ENCODE results near the gene LAMA1.

DNA sequence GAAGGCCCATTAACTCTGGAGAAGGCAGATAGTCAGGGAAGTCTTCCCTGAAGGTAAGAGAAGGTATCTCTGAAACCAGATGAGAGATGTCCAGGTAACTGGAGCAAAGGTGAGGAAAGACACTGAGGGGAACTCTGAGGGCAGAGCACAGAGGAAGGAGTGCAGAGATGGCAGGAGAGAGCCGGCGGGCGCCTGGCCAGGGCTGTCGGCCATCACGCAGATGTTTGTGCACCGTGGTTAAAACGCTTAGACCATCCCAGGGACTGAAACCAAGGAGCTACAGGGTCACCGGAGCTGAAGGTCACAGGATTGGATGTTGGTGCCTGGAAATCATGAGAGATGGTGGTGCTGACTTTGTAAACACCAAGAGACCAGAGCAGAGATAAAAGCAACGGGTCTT lies 55.4 kb downstream of the LAMA1 start:
- TF ChIP-seq, protein P1, sequence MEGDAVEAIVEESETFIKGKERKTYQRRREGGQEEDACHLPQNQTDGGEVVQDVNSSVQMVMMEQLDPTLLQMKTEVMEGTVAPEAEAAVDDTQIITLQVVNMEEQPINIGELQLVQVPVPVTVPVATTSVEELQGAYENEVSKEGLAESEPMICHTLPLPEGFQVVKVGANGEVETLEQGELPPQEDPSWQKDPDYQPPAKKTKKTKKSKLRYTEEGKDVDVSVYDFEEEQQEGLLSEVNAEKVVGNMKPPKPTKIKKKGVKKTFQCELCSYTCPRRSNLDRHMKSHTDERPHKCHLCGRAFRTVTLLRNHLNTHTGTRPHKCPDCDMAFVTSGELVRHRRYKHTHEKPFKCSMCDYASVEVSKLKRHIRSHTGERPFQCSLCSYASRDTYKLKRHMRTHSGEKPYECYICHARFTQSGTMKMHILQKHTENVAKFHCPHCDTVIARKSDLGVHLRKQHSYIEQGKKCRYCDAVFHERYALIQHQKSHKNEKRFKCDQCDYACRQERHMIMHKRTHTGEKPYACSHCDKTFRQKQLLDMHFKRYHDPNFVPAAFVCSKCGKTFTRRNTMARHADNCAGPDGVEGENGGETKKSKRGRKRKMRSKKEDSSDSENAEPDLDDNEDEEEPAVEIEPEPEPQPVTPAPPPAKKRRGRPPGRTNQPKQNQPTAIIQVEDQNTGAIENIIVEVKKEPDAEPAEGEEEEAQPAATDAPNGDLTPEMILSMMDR (IDR thresholded peaks at IDR 0.05; ENCODE audit: low read length): no peak
- no peak for TF ChIP-seq EZH2phosphoT487 (IDR thresholded peaks at IDR 0.05; ENCODE audit: low read length)
- TF ChIP-seq EZH2 (optimal IDR thresholded peaks at IDR 0.05; ENCODE audit: low read depth, low read length): no peak

Data from MM.1S (cell line).